ENCODE measurements around the gene VDR.

The VDR gene

GRCh38 chr12:47896022-47896421, 8.8 kb downstream of the VDR start:
- no peak for DNase-seq (ENCODE audit: extremely low read depth in 1 of 2, low read depth in 1 of 2)

- DNase-seq (ENCODE audit: extremely low read depth in 1 of 2, low read depth in 1 of 2), result no peak
Measured at GRCh38 chr12:47894652-47895051, 10.1 kb downstream of the VDR start.

- DNase-seq (ENCODE audit: extremely low read depth in 1 of 2, low read depth in 1 of 2), result no peak
Measured at GRCh38 chr12:47894068-47894467, 10.7 kb downstream of the VDR start.

GRCh38 chr12:47892819-47893218, 12.0 kb downstream of the VDR start:
- DNase-seq (ENCODE audit: extremely low read depth in 1 of 2, low read depth in 1 of 2), result no peak

- no peak for DNase-seq (ENCODE audit: extremely low read depth in 1 of 2, low read depth in 1 of 2)
Measured at GRCh38 chr12:47891356-47891755, 13.4 kb downstream of the VDR start.

- DNase-seq (ENCODE audit: extremely low read depth in 1 of 2, low read depth in 1 of 2), result no peak
Measured at GRCh38 chr12:47889040-47889439, 15.8 kb downstream of the VDR start.

GRCh38 chr12:47888153-47888819, 16.5 kb downstream of the VDR start:
- DNase-seq (ENCODE audit: extremely low read depth in 1 of 2, low read depth in 1 of 2), result no peak

- DNase-seq (ENCODE audit: extremely low read depth in 1 of 2, low read depth in 1 of 2), result no peak
Measured at GRCh38 chr12:47887529-47887928, 17.3 kb downstream of the VDR start.

GRCh38 chr12:47886510-47887240, 18.1 kb downstream of the VDR start:
- DNase-seq (ENCODE audit: extremely low read depth in 1 of 2, low read depth in 1 of 2), result no peak

- DNase-seq (ENCODE audit: extremely low read depth in 1 of 2, low read depth in 1 of 2), result no peak
Measured at GRCh38 chr12:47885566-47885965, 19.2 kb downstream of the VDR start.

GRCh38 chr12:47885012-47885501, 19.7 kb downstream of the VDR start:
- no peak for DNase-seq (ENCODE audit: extremely low read depth in 1 of 2, low read depth in 1 of 2)

GRCh38 chr12:47884501-47884900, 20.3 kb downstream of the VDR start:
- DNase-seq (ENCODE audit: extremely low read depth in 1 of 2, low read depth in 1 of 2), result no peak

- no peak for DNase-seq (ENCODE audit: extremely low read depth in 1 of 2, low read depth in 1 of 2)
Measured at GRCh38 chr12:47883663-47884195, 21.1 kb downstream of the VDR start.

- DNase-seq (ENCODE audit: extremely low read depth in 1 of 2, low read depth in 1 of 2), result no peak
Measured at GRCh38 chr12:47882781-47883546, 21.8 kb downstream of the VDR start.

GRCh38 chr12:47881826-47882427, 22.9 kb downstream of the VDR start:
- no peak for DNase-seq (ENCODE audit: extremely low read depth in 1 of 2, low read depth in 1 of 2)

GRCh38 chr12:47881051-47881450, 23.7 kb downstream of the VDR start:
- DNase-seq (ENCODE audit: extremely low read depth in 1 of 2, low read depth in 1 of 2), result no peak

GRCh38 chr12:47878918-47879481, 25.8 kb downstream of the VDR start:
- DNase-seq (ENCODE audit: extremely low read depth in 1 of 2, low read depth in 1 of 2), result no peak

GRCh38 chr12:47878293-47878917, 26.4 kb downstream of the VDR start:
- no peak for DNase-seq (ENCODE audit: extremely low read depth in 1 of 2, low read depth in 1 of 2)

- DNase-seq (ENCODE audit: extremely low read depth in 1 of 2, low read depth in 1 of 2), result no peak
Measured at GRCh38 chr12:47877081-47877480, 27.7 kb downstream of the VDR start.

- DNase-seq (ENCODE audit: extremely low read depth in 1 of 2, low read depth in 1 of 2), result no peak
Measured at GRCh38 chr12:47876440-47876960, 28.3 kb downstream of the VDR start.
